Thoracic aorta (tissue), 2 donors: Measurements from ENCODE around the gene SURF4. TPM values are rescaled to one million over a fixed set of nuclear protein-coding genes. Genes with fewer than 3 reads are reported as not detected.

ENCODE experiments used
- ATAC-seq: fragments of 150-250 bp; one replicate; pipeline ENCODE4 v1.8.0; 2017; ENCODE audit warnings: low read depth; ENCODE audit not compliant: insufficient number of reproducible peaks, low FRiP score
- DNase-seq: peaks from one replicate; pipeline ENCODE4 v3.0.0-alpha.2; 2020; ENCODE audit warnings: low spot score
- H3K27ac ChIP-seq, 2 donors: fragments of 200-600 bp; sonication (generic); 1 replicate in 1 of 2; 2 replicates in 1 of 2; pipeline ENCODE4 v1.5.1; 2016; ENCODE audit warnings: mild to moderate bottlenecking in 2 of 2, moderate library complexity in 2 of 2
- H3K27me3 ChIP-seq: fragments of 200-600 bp; sonication (generic); replicated peaks from 2 replicates; pipeline ENCODE4 v1.6.0; 2016; ENCODE audit warnings: mild to moderate bottlenecking; ENCODE audit not compliant: insufficient read depth
- H3K36me3 ChIP-seq: fragments of 200-600 bp; sonication (generic); one replicate; pipeline ENCODE4 v1.5.1; 2016
- H3K4me1 ChIP-seq, 2 donors: fragments of 200-600 bp; sonication (generic); 1 replicate in 1 of 2; 2 replicates in 1 of 2; pipeline versions ENCODE4 v1.5.1 to v1.6.0; 2016; ENCODE audit warnings: low read depth in 2 of 2, mild to moderate bottlenecking in 1 of 2; ENCODE audit not compliant: control insufficient read depth in 1 of 2
- H3K4me3 ChIP-seq: fragments of 200-600 bp; sonication (generic); 2 replicates; pipeline ENCODE4 v1.5.1; 2016; ENCODE audit warnings: mild to moderate bottlenecking
- H3K9me3 ChIP-seq: fragments of 200-600 bp; sonication (generic); 2 replicates; pipeline ENCODE4 v1.5.1; 2016
- total RNA-seq, 2 donors: library from RNA; depleted of rRNA; stranded (reverse); fragments of >200 nt; gene quantifications; one replicate each; pipeline versions ENCODE4 v1.1.0 to v1.2.3, GENCODE V29; 2016
- TF ChIP-seq, protein P1 (sequence below): fragments of 200-600 bp; sonication (generic); IDR thresholded peaks from one replicate; pipeline ENCODE4 v1.5.1; 2019; ENCODE audit warnings: antibody characterized with exemption

SURF4 gene
- total RNA-seq, 2 donors from 2014 or later, result 152 to 154 TPM

DNA sequence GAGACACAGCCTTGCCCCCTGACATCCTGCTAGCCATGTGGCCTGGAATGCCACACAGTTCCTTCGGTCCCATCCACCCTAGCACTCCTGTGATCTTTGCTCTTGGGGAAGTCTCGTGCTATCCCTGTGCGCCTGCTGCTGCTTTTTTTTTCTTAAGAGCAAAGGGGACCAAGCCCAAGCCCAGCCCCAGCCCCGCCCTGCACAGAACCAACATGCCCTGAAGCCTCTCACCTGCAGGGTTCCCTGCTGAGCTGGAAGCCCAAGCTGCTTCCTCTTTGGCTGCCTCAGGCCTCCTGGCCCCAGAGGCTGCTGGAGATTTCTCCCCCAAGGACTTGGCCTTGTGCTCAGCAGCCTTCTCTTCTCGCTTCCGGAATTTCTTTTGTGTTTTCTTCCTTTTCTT lies 41.7 kb downstream of the SURF4 start:
- peaks cover 40% of the 10 kb centered on the region for H3K36me3 ChIP-seq

DNA sequence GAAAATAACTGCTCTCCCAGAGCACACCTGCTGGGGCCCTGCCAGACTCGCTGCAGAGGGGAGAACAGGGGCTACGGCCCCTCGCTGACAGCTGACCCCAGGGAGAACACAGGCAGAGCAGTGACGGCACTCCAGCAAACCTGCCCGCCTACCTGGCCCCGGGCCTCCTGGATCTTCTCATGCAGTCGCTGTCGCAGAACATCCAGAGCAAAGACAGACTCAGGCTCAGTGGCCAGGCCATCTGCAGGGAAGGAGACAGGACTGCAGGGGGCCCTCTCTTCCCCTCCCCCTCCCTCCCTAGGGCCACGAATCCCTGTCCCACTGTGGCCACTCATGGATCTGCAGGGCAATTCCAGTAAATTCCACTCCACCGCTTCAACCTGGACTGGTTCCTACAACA lies 42.3 kb downstream of the SURF4 start:
- TF ChIP-seq, protein P1, sequence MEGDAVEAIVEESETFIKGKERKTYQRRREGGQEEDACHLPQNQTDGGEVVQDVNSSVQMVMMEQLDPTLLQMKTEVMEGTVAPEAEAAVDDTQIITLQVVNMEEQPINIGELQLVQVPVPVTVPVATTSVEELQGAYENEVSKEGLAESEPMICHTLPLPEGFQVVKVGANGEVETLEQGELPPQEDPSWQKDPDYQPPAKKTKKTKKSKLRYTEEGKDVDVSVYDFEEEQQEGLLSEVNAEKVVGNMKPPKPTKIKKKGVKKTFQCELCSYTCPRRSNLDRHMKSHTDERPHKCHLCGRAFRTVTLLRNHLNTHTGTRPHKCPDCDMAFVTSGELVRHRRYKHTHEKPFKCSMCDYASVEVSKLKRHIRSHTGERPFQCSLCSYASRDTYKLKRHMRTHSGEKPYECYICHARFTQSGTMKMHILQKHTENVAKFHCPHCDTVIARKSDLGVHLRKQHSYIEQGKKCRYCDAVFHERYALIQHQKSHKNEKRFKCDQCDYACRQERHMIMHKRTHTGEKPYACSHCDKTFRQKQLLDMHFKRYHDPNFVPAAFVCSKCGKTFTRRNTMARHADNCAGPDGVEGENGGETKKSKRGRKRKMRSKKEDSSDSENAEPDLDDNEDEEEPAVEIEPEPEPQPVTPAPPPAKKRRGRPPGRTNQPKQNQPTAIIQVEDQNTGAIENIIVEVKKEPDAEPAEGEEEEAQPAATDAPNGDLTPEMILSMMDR, result no peak
- Histone ChIP-seq H3K9me3 (no peaks in the 10 kb centered on the region), H3K36me3 (peaks cover 40% of the 10 kb centered on the region), H3K4me3 (no peak overlapping the region), H3K27me3 (no peaks in the 10 kb centered on the region), H3K27ac (no peak overlapping the region), H3K4me1 (peaks cover 18 to 28% of the 10 kb centered on the region in 2 donors)
- DNase-seq, result no peak
- ATAC-seq, result no peak

More for the DNA sequence above, 41.7 kb downstream of the SURF4 start:
- TF ChIP-seq, protein P1, result no peak
- Histone ChIP-seq H3K27ac (no peak overlapping the region), H3K27me3 (no peaks in the 10 kb centered on the region), H3K4me1 (peaks cover 18 to 28% of the 10 kb centered on the region in 2 donors), H3K4me3 (no peak overlapping the region), H3K9me3 (no peaks in the 10 kb centered on the region)
- no peak for DNase-seq
- ATAC-seq, result no peak

DNA sequence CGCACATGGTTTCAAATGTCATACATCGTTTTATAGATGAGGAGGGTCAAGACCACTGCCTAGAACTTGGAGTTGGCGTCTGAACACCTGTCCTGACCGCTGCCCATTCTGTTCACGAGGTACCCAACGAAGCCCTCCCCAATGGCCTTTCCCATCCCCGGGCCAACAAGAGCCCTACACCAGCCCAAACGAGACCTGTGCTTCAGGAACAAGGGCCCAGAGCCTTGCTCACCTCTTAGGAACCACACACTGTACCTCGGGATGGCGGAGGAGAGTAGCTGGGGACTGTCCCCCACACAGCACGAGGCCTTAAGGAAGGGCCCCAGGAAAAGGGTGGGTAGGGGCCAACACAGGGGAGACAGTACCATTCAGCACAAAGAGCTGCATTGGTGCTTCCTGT lies 42.8 kb downstream of the SURF4 start:
- Histone ChIP-seq H3K36me3 (peaks cover 40% of the 10 kb centered on the region), H3K27ac (no peak overlapping the region), H3K27me3 (no peaks in the 10 kb centered on the region), H3K4me1 (peaks cover 18 to 28% of the 10 kb centered on the region in 2 donors), H3K9me3 (no peaks in the 10 kb centered on the region), H3K4me3 (no peak overlapping the region)
- ATAC-seq (no peak), DNase-seq (no peak)
- TF ChIP-seq, protein P1, result no peak

DNA sequence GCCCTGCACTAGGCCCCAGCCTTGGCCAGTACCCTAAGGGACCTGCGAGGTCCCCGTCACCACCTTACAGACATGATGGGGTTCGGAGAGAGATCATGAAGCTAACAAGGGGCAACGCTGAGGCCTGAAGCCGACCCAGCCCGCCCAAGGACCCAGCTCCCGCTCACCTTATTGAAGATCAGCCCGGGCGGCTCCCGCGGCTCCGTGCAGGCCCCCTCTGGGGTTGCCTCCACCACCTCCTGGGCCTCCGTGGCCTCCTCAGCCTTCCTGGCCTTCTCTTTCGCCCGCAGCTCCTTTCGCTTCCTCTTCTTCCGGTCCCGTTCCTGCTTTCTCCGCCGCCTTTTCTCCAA lies 43.5 kb downstream of the SURF4 start:
- Histone ChIP-seq H3K4me1 (peaks cover 18 to 28% of the 10 kb centered on the region in 2 donors), H3K9me3 (no peaks in the 10 kb centered on the region), H3K27me3 (no peaks in the 10 kb centered on the region), H3K27ac (no peak overlapping the region), H3K36me3 (peaks cover 40% of the 10 kb centered on the region), H3K4me3 (no peak overlapping the region)
- TF ChIP-seq, protein P1, result no peak
- DNase-seq, result no peak
- no peak for ATAC-seq

DNA sequence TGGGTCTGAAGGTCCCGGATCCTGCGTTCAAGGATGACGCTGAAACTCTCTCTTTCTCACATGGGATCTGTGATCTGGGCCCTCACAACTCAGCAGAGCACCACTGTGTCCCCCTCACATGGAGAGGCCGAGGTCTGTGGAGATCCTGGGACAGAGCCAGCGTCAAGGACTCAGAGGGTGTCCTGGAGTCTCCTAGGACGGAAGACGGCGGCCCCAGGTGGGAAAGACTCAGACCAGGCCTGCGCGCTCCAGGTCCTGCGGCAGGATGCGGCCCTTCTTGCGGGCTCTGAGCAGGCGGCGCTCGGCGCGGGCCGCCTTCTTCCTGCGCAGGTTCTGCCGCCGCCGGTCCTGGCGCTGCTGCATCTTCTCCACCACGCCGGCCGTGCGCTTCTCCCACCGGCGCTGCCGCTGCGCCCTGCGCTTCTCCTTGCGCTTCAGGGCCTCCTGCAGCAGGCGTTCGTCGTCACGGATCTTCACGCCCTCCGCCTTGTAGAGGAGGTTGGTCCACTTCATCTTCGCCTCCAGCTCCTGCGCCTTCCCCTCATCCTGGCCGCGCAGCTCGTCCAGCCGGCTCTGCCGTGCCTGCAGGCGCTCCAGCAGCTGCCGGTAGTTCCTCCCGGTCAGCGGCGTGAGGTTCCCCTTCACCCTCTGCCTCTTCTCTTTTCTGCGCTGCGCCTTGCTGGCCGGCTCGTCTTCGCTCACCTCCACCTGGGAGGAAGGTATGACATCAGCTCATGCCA lies 44.0 kb downstream of the SURF4 start:
- Histone ChIP-seq H3K4me3 (no peak overlapping the region), H3K36me3 (peaks cover 40% of the 10 kb centered on the region), H3K27me3 (no peaks in the 10 kb centered on the region), H3K27ac (no peak overlapping the region), H3K9me3 (no peaks in the 10 kb centered on the region), H3K4me1 (peaks cover 18 to 28% of the 10 kb centered on the region in 2 donors)
- no peak for DNase-seq
- TF ChIP-seq, protein P1, result no peak
- no peak for ATAC-seq
